GM19035 (cell line): ENCODE measurements around the gene SLC9A9.

Experiments used
- ATAC-seq: cut with Tn5 transposase; IDR thresholded peaks from one replicate; pipeline ENCODE4 v1.9.1; 2021; ENCODE audit not compliant: unreplicated experiment

Gene SLC9A9

DNA sequence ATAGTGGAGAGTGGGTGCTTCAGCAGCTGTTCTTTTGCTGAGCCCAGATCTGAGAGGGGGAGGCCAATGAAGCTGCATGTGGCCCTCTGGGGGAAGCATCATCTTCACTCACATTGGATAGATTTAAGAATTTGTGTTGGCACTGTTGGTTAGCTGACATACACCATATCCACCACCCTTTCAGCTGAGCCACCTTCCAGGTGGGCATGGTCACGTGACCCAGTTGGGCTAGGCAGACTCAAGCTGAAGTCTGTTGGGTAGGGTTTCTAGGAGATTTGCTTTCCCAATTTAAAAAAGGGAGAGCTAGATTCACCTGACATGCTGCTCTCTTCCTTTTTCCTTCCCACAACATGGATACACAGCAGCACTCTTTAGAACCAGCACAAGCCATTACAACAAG lies 417.7 kb downstream of the SLC9A9 start:
- ATAC-seq = no peak

DNA sequence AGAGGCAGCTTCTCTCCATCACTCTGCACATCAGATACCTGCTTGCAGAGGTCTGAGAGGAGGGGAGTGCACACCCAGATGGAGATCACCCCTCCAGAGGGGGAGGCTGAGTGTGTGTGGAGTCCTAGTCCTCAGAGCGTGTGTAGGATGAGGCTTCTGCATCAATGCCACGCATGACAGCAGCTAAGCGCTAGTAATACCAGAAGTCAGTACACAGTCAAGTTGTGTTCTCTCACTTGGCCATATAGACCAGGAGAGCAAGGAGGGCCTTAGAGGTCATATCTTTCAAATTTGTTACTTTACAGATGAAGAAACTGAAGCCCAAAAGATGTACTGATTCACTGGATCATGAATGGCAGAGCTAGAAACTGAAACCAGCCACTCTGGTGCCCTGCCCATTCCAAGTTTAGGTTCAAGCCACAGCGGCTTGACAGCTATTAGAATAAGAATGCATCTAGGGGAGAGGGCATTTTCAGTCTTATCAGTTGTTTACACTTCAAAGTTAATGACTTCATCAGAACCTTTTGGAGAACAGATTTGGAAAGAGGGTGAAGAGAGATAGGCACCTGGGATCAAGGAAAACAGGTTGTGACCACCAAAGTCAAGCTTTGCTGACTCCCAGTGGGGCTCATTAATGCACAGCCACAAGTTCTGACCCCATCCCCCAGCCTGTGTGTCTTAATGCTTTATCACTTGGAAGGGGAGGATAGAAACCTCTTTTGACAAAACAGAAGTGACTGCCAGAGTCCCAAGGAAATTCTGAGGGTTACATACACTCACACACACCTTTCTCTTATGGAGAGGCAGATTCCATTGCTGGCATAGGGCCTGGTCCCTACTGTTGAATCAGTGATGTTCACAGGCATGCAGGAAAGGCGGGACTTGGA lies 418.4 kb downstream of the SLC9A9 start:
- no peak for ATAC-seq

DNA sequence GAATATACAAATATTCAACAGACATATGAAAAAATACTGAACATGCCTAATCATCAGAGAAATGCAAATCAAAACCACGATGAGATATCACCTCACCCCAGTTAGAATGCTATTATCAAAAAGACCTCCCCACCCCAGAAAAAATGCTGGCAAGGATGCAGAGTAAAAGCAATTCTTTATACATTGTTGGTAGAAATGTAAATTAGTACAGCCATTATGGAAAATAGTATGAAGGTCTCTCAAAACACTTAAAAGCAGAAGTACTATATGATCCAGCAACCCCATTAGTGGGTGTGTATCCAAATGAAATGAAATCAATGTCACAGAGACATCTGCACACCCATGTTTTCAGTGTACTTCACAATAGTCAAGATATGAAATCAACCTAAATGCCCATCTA lies 420.0 kb downstream of the SLC9A9 start:
- ATAC-seq = no peak

DNA sequence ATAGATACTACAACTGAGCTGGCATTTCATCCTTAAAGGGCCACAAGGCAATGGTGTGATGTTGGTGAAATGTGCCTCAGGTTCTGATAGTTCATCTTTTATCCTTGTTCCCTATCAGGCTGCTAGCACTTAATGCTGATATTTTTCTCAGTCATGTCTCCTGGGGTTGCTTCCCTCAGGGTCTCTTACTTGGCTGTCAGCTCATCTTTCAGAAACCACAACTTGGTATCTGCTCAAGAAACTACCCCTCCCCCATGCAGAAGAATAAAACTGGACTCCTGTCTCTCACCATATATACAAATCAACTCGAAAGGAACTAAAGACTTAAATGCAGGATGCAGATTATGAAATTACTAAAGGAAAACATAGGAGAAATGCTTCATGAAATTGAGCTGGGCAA lies 420.6 kb downstream of the SLC9A9 start:
- ATAC-seq = no peak

DNA sequence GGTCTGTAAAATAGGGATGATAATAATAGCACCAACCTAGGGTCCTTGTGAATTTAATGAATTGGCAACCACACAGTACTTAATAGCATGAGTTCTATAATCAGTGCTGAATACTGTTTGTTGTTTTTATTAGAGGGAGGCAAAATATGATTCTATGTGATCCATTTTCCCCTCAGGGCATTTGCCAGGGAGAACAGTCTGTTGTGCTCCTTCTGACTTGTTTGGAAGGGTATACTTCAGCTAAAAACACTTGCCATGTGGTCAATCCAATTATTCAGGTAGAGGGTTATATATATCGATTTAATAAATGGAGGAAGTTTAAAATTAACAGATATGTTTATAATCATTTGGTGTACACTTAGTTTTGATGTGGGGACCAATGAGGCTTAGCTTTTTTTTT lies 423.4 kb downstream of the SLC9A9 start:
- no peak for ATAC-seq

DNA sequence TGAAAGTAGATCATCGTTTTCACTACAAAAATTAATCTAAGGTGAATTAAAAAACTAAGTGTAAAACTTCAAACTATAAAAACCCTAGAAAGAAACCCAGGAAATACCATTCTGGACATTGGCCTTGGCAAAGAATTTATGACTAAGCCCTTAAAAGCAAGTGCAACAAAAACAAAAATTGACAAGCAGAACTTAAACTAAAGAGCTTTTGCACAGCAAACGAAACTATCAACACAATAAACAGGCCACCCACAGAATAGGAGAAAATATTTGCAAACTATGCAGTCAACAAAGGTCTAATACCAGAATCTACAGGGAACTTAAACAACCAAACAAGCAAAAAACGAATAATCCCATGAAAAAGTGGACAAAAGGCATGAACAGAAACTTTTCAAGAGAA lies 426.7 kb downstream of the SLC9A9 start:
- ATAC-seq = no peak

DNA sequence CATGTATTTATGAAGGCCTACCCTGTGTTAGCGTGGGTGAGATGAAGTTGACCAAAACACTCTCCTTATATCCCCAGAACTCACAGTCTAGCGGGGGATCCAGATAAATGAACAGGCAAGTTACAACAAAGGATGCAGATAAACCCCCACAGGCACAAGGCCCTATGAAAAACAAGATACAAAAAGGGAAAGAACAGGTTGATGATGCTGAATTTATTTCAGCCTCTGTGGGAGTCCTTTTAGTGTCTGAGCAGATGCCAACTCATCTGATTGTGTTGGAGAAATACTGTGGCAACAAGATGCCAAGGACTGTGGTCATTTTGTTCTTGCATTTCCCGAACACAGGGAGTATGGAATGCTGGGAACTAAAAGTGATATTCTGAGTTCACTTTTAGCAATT lies 428.7 kb downstream of the SLC9A9 start:
- ATAC-seq = no peak

DNA sequence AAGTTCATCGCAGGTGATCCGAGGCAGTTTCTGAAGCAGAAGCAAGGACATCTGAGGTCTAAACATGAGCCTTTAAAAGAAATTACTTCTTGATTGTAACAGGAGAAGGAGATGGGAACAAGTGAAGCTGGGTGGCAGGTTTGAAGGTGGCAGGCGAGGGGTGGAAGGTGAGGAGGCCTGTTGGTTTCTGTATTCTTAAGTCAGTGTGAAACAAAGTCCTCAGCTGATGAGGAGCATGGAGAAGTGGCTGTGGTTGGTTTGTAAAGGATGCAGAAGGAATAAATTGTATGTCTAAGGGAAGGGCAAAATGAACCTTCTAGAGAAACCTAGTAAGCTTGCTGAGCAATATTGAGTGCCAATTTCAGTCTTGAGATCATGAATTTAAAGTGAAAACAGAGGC lies 429.9 kb downstream of the SLC9A9 start:
- no peak for ATAC-seq

DNA sequence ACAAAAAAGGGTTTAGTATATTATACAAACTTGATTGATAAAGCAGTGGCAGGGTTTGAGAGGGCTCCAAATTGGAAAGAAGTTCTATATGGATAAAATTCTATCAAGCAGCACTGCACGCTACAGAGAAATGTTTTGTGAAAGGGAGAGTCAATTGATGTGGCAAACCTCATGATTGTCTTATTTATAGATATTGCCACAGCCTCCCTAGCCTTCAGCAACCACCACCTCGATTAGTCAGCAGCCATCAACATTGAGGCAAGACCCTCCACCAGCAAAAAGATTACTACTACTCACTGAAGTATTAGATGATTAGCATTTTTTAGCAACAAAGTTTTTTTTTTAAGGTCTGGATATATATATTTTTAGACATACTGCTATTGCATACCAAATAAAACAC lies 432.0 kb downstream of the SLC9A9 start:
- ATAC-seq = no peak

DNA sequence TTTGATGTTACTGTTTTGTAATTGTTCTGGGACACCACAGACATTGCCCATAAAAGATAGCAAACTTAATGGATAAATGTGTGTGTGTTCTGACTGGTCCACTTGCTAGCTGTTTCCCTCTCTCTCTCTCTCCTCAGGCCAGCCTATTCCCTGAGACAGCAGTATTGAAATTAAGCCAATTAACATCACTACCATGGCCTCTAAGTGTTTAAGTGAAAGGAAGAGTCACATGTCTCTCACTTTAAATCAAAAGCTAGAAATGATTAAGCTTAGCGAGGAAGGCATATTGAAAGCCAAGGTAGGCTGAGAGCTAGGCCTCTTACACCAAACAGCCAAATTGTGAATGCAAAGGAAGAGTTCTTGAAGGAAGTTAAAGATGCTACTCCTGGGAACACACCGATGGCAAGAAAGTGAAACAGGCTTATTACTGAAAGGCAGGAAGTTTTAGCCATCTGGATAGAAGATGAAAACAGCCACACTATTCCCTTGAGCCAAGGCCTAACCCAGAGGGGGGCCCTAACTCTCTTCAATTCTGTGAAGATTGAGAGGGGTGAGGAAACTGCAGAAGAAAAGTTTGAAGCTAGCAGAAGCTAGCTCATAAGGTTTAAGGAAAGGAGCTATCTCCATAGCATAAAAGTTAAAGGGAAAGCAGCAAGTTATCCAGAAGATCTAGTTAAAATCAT lies 433.6 kb downstream of the SLC9A9 start:
- ATAC-seq = no peak

DNA sequence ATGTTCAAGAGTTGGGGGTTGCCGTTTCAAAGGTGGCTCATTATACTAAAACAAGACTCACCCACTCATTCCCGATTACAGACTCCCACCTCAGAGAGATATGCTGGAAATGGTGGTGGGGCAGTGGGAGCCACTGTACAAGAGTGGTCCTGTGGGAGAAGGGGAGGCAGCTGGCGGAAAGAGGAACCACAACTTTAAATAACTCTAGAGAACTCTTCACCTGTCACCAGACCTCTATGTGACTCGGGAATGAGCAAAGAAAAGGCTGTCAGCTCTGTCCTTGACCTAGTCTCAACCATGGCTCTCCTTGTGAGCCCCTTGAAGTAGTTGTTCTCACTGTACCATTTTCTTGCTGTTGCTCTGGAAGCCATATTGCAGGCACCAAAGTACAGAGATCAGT lies 434.9 kb downstream of the SLC9A9 start:
- no peak for ATAC-seq

DNA sequence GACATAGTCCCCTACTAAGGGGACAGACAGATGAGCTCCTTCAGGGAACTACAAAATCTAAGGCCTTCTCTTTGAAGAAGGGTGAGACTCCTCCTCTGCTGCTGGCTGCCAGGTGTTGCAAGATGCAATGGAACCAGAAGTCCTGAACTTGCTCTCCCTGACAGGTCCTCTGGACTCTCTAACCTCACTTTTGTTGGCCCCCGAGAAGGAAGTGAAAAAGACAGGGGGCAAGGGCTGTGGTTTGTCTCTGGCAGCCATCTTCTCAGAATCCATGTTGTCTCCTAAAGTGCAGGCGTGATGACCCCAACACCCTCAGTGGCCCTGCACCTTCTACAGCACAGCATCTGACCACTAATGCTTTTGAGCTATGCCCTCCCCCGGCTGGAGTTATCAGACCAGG lies 436.2 kb downstream of the SLC9A9 start:
- ATAC-seq = no peak

DNA sequence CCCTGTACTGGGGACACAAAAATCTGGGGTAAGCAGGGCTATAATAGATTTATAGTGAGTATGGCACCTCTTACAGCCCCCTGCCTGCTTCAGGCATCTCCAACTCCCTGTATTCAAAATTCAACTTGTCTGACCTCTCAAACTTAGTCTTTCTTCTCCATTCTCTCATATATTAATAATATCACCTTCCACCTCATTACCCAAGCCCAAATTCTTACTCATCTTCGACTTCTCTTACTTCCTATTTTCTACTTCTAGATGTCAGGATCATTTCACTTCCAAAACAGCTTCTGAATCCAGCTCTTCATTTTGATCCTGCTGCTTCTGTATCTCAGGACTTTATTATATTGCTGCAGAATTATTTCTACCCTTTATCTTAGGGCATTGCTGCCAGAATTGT lies 438.0 kb downstream of the SLC9A9 start:
- no peak for ATAC-seq

DNA sequence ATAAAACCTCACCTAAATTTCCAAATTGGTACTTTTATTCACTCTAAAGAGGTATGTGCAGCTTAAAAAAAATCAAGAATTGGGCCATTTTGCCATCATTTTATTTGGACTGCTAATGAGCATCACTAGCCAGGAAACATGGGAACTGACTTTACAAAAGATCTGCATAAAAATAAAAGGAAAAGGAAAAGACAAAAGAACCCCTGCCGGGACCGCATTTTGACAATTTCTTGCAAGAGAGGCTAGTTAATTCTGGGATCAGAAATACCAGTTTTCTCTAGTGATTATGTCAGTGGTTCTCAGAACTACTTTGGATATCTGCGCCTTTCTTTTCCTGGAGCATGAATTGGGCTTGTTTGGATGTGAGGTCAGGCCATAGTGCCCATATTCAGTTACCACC lies 439.5 kb downstream of the SLC9A9 start:
- ATAC-seq = no peak

DNA sequence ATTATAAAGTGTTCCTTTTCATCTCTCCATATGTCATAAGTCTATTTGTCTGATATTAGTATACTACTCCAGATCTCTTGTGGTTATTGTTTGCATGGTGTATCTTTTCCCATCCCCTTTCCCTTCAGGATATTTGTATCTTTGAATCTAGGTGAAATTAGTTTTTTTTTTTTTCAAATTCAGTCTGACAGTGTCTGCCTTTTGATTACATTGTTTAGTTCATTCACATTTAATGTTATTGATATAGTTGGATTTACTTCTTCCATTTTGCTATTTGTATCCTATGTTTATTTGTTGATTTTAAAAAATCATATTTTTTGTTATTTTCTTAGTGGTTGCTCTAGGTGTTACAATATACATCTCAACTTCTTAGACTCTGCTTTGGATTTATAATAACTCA lies 445.7 kb downstream of the SLC9A9 start:
- ATAC-seq = no peak

DNA sequence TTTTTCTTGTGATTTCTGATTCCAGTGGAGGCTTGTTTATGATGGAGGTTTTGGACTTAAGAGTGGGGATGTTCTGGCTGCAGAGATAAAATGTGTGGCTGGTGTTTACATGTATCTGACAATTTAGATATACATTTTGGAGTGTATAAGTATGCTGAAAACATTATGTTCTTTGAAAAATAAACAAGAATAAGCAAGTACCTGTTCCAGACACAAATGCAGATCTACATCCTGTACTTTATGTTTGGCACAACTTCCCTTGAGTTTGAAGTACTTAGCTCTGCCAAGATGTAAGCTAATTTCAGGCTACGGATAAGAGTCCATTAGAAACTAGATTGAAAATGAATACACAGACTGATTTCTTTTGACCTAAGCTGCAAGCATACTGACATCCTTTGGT lies 451.5 kb downstream of the SLC9A9 start:
- ATAC-seq = no peak

DNA sequence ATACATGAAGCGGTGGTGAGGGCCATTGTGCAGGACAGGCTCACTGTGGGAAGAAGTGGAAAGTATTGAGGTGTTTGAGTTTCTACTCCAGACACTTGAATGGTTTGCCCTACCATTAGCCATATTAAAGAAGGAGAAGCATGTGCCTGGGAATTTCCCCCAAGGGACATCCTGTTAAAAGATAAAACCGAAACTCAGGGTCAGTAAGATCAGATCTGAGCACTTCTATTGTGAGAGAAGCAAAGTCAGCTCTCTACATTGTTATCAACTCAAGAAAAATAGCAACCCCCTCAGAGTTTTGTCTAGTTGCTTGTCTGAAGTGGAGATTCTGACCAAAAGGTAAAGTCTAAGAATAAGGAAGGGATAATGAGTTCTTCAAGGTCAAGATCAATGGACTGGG lies 458.9 kb downstream of the SLC9A9 start:
- no peak for ATAC-seq

DNA sequence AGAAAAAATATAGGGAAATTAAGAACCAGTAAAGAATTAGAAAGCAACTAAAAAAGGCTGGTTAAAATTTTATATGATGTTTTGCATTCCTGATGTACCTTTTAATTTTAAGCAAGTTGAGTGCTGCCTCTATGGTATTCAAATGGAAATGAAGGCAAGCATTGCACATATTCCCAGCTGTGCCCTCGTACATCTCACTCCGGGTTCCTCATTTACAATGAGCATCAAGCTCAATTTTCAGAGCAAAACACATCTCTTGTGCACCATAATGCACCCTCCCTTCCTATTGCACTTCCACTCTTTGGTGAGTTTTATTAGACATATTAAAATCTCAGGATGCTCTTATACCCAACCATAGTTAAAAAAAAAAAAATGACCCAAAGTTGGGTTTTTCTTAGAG lies 460.8 kb downstream of the SLC9A9 start:
- ATAC-seq = no peak

DNA sequence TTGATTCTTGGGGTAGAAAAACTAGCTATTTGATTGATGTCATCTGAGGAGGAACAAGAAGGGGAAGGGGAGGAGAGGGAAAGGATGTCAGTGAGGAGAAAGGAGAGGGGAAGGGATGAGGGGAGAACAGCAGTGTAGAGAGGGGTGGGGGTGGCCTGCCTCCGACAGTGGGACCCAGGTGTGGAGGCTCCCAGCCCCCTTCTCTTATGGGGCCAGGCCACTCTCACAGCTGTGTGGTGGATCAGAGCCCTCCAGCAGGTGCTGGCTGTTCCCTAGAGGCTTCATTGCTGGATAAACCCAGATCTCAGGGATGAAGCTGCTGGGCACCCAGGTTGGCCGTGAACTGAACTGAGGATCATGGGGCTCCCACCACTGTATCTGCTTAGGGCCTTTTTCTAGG lies 464.2 kb downstream of the SLC9A9 start:
- no peak for ATAC-seq

DNA sequence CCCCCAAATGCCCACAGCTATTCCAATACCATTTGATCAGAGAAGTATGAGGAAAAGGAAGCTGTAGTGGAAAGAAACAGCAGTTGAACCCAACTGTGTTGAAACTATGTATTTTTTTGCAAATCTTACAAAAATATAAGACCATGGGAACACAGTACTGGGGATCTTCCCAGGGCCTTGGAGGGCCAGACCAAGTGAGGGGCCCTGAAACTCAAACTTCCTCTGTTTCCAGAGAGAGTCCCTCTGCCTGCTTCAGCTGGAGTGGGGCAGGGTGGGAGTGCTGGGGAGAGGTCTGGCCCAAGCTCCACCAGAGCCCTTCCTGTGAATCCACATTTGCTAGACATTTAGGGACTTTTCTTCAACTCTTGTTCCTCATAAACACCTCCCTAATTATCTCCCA lies 464.8 kb downstream of the SLC9A9 start:
- ATAC-seq = no peak

DNA sequence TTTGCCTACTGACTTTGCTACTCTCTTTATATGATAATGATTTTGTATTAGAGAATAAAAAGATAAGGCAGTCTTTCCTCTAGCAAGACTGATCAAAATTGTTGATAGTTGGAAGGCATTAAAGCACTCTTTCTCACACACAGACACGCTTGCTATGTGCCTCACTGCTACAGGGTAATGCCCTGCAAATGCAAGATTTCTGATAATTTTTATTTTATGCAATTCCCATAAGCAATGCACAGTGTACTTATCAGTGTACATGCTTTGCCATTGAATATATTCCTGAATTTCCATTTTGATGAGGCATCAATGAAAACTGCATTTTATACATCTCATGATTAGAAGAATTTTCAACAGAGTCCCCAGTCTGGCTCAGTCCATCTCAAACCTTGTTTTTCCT lies 465.5 kb downstream of the SLC9A9 start:
- ATAC-seq = no peak

DNA sequence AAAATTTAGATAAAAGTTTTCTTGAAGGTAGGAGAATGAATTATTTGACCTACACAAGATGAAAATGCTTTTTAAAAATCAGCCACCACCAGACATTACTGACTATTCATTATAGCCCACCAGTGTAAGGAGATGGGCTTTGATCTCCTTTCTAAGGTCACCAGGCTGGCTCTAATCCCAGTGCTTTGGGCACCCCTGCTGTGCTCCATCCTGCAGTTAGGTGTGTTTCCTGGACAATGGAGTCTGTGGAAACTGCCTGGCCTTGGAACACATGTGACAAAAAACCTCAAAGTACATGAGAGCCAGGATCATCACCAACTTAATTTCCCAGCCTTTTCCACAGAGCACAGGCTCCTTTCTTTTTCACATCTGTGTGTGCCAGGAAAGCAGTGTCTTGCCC lies 467.8 kb downstream of the SLC9A9 start:
- ATAC-seq = no peak

DNA sequence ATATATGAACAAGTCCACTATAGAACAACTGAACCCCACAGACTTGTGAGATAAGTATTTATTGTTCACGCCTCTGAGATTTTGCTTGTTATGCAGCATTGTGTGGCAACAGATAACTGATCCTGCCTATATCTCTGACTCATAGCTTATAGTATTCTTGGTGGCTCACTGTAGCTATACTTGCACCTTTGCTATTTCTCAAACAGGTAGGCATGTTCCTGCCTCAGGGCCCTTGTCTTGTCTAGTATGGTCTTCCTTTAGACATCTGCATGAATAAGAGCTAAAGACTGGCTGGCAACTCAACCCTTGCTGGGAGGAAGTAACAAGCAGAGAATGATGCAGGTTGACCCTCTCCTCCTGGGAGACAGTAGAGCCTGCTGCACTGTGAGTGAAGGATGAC lies 472.6 kb downstream of the SLC9A9 start:
- ATAC-seq = no peak
